Uterus (tissue), 4 donors: Measurements from ENCODE around the gene ZCCHC3. TPM values are rescaled to one million over a fixed set of nuclear protein-coding genes. Genes with fewer than 3 reads are reported as not detected.

Experiments
- DNase-seq, 2 donors: peaks; one replicate each; pipeline ENCODE4 v3.0.0-alpha.2; 2019 to 2020
- H3K27ac ChIP-seq, 2 donors: fragments of 200-600 bp; sonication (generic); 1 replicate in 1 of 2; 2 replicates in 1 of 2; pipeline ENCODE4 v1.5.1; 2016 to 2018
- H3K27me3 ChIP-seq, 2 donors: fragments of 200-600 bp; sonication (generic); one replicate each; pipeline ENCODE4 v1.5.1; 2018 to 2019; ENCODE audit warnings: control low read depth in 1 of 2
- H3K36me3 ChIP-seq, 2 donors: fragments of 200-600 bp; sonication (generic); one replicate each; pipeline ENCODE4 v1.5.1; 2019; ENCODE audit warnings: control low read depth in 1 of 2
- H3K4me1 ChIP-seq, 2 donors: fragments of 200-600 bp; sonication (generic); one replicate each; pipeline ENCODE4 v1.5.1; 2018 to 2019; ENCODE audit warnings: control low read depth in 1 of 2
- H3K4me3 ChIP-seq, 2 donors: fragments of 200-600 bp; sonication (generic); 1 replicate in 1 of 2; 2 replicates in 1 of 2; pipeline ENCODE4 v1.5.1; 2018 to 2019; ENCODE audit warnings: mild to moderate bottlenecking in 1 of 2
- H3K9me3 ChIP-seq, 2 donors: fragments of 200-600 bp; sonication (generic); one replicate each; pipeline ENCODE4 v1.5.1; 2019; ENCODE audit warnings: control low read depth in 1 of 2
- POLR2A ChIP-seq, 2 donors: fragments of 450-650 bp; IDR thresholded peaks; one replicate each; pipeline ENCODE4 v1.6.1; 2016; ENCODE audit warnings: antibody characterized with exemption in 2 of 2, mild to moderate bottlenecking in 1 of 2, moderate library complexity in 1 of 2
- intact Hi-C: fragments of 100-400 bp; cut with DNase I; formaldehyde crosslinking; loops from one replicate; pipeline ENCODE4 v1.15.1; 2023; ENCODE audit warnings: low total_unique reads
- total RNA-seq, 4 donors: library from RNA; depleted of rRNA in 3 of 4; stranded (reverse); fragments of >200 nt in 3 of 4; gene quantifications; one replicate each; pipeline versions ENCODE4 v1.1.0 to v1.2.4, GENCODE V29; 2014 to 2023
- TF ChIP-seq, protein P1 (sequence below), 4 experiments: fragments of 200-600 bp in 2 of 4; fragments of 450-650 bp in 2 of 4; sonication (generic) in 2 of 4; IDR thresholded peaks; one replicate each; pipeline ENCODE4 v1.5.1; 2016 to 2019; ENCODE audit warnings: antibody characterized with exemption in 4 of 4, mild to moderate bottlenecking in 2 of 4, moderate library complexity in 1 of 4
- donor health status: DM: yes; HTN: yes; CAD: no.

ZCCHC3 gene
- total RNA-seq, 4 donors from 2014 or later = 3.3 to 56.7 (median 19.2) TPM

DNA sequence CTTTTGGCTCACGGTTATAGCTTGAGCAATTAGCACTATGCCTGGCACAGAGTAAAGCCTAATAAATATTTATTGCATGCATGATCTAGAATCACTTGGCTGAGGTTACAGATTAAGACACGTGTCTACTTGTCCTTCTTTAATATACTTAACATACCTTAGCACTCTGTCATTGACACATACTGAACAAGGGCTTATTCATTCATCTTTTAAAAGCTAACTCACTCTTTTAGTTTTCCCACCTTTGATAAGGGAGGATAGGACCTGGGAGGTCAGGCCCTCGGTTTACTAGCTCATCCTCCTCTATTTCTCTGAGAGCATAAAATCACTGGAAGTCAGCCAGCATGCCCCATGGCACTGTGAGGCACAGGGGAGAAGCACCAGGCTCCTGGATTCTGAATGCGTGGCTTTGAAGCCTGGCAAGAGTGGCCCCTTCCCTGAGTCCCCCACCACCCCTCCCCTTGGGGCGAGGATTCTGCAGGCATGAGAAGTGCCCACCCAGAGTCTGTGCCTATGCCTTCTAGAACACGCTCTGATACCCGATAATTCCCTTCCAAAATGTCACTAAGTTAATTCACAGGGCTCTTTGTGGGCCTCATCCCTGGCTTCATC is 11.2 kb downstream of the ZCCHC3 start:
- H3K27ac ChIP-seq = peak overlapping the region; percentile 82 to 86
- H3K4me3 ChIP-seq = no peak overlapping the region
- no peaks in the 10 kb centered on the region for H3K9me3 ChIP-seq
- intact Hi-C loops = no loop called here
- H3K4me1 ChIP-seq = no peaks in the 10 kb centered on the region
- H3K27me3 ChIP-seq = no peaks in the 10 kb centered on the region
- TF ChIP-seq, protein P1, sequence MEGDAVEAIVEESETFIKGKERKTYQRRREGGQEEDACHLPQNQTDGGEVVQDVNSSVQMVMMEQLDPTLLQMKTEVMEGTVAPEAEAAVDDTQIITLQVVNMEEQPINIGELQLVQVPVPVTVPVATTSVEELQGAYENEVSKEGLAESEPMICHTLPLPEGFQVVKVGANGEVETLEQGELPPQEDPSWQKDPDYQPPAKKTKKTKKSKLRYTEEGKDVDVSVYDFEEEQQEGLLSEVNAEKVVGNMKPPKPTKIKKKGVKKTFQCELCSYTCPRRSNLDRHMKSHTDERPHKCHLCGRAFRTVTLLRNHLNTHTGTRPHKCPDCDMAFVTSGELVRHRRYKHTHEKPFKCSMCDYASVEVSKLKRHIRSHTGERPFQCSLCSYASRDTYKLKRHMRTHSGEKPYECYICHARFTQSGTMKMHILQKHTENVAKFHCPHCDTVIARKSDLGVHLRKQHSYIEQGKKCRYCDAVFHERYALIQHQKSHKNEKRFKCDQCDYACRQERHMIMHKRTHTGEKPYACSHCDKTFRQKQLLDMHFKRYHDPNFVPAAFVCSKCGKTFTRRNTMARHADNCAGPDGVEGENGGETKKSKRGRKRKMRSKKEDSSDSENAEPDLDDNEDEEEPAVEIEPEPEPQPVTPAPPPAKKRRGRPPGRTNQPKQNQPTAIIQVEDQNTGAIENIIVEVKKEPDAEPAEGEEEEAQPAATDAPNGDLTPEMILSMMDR (IDR thresholded peaks at IDR 0.05) = no peak
- no peak for TF ChIP-seq POLR2A (IDR thresholded peaks at IDR 0.05)
- DNase-seq = peak in 1 of 2 donors; percentile 25
- H3K36me3 ChIP-seq = no peaks in the 10 kb centered on the region

DNA sequence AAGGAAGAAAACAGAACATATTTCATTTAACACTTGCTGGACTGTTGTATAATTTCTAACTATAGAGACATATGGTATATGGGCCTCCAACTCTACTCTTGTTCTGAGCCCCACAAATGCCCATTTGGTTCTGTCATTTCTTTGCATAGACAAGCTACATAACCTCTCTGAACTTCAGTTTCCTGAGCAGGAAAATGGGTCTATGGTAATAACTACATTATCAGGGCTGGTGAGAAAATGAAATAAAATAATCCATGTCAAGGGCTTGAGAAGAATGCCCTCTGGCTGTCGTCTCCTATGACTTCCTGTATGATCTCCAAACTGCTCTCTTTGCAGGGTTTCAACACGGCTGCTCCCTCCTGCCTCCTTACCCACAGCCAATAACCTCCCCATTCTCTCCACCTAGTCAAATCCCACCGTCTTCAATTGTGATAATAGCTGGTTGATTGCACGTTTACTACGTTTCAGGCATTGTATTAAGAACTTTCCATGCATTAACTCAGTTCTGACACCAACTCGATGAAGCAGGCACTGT is 12.0 kb downstream of the ZCCHC3 start:
- Histone ChIP-seq H3K4me1 (no peaks in the 10 kb centered on the region), H3K27me3 (no peaks in the 10 kb centered on the region), H3K36me3 (no peaks in the 10 kb centered on the region), H3K27ac (peak overlapping the region; percentile 82 to 86), H3K9me3 (no peaks in the 10 kb centered on the region), H3K4me3 (peak overlapping the region; percentile 38 to 42)
- intact Hi-C loops = no loop called here
- no peak for DNase-seq
- no peak for TF ChIP-seq POLR2A (IDR thresholded peaks at IDR 0.05)
- TF ChIP-seq, protein P1 (IDR thresholded peaks at IDR 0.05) = peak in 1 of 4 experiments; percentile 7

DNA sequence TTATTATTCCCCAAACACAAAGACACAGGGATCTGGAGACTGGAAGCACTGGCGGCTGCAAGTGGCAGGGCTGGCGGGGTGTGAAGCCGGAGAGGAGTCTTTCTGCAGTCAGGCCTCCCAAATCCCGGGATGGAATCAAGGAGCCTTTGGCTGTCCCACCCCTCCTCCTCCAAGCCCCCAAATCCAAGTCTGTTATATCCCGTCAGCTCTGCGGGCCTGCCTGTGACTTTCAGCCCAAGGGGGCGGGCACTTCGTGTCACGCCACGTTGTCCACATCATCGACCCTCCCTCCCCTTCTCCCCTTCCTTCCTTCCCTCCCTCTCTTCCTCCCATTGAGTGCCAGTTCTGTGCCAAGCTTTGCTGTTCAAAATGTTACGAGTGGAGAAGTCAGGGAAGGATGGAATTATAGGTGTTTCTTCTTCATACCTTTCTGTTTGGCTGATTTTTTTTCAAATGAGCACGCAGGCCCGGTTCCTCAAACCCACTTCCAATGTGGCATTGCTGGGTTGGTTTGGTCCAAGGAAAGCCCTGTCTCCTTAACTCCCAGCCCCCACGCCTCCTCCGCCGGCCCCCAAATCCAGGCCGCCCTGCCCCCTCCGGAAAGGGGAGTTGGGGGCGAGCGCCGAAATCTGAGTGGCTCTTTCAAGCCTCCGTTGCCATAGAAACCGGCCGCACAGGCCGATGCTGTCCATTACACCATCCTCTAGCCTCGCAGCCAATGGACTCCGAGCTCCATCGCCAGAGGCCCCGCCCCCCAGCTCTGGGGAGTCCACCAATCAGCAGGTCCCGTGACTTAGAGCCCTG is 12.7 kb downstream of the ZCCHC3 start:
- Histone ChIP-seq H3K4me1 (no peaks in the 10 kb centered on the region), H3K27me3 (no peaks in the 10 kb centered on the region), H3K27ac (peak overlapping the region; percentile 82 to 86), H3K4me3 (peak overlapping the region; percentile 38 to 42), H3K9me3 (no peaks in the 10 kb centered on the region), H3K36me3 (no peaks in the 10 kb centered on the region)
- TF ChIP-seq, protein P1 (IDR thresholded peaks at IDR 0.05) = no peak
- peak in 1 of 2 donors; percentile 36 for TF ChIP-seq POLR2A (IDR thresholded peaks at IDR 0.05)
- intact Hi-C loops = no loop called here
- DNase-seq = peak; percentile 98 to 99

DNA sequence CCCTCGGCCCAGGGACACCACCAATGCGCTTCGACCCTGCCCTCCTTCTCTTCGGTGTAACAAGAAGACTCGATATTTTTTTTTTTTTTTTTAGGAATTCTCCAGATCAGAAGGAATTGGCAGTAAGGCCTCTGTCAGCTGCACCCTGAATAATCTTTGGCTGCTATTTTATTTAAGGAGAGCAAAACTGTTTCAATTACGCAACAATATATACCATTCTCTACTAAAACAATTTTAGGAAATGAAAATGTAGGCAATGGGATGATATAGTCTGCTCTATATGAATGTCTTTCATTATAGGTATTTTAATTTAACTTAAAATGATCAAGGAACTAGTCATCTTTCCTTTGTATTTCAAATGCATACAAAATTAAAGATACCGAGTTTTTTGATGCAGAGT is 13.3 kb downstream of the ZCCHC3 start:
- peak overlapping the region; percentile 66 to 86 for H3K27ac ChIP-seq
- peak overlapping the region in 1 of 2 donors; percentile 42 for H3K4me3 ChIP-seq
- TF ChIP-seq, protein P1 (IDR thresholded peaks at IDR 0.05) = no peak
- no peak for TF ChIP-seq POLR2A (IDR thresholded peaks at IDR 0.05)
- no peaks in the 10 kb centered on the region for H3K36me3 ChIP-seq
- H3K4me1 ChIP-seq = no peaks in the 10 kb centered on the region
- H3K27me3 ChIP-seq = no peaks in the 10 kb centered on the region
- no peak for DNase-seq
- intact Hi-C loops = no loop called here
- H3K9me3 ChIP-seq = no peaks in the 10 kb centered on the region

DNA sequence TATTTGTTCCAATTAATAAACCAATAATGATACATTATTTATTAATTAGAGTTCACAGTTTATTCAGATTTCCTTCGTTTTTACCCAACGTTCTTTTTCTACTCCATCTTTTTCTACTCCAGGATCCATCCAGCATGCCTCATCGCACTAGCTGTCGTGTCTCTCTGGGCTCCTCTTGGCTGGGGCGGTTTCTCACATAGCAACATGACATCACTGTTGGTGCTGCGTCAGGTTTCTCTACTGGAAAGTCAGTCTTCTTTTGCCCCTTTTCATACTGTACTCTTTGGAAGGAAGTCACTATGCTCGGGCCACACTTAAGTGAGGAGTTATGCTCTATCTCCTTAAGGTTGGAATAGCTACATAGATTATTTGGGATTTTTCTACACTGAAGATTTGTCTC is 14.2 kb downstream of the ZCCHC3 start:
- Histone ChIP-seq H3K27ac (no peak overlapping the region), H3K9me3 (no peaks in the 10 kb centered on the region), H3K4me3 (no peak overlapping the region), H3K4me1 (no peaks in the 10 kb centered on the region), H3K36me3 (no peaks in the 10 kb centered on the region), H3K27me3 (no peaks in the 10 kb centered on the region)
- TF ChIP-seq POLR2A (IDR thresholded peaks at IDR 0.05) = no peak
- TF ChIP-seq, protein P1 (IDR thresholded peaks at IDR 0.05) = no peak
- no peak for DNase-seq
- intact Hi-C loops = no loop called here
